Natural killer cell (primary cell): ENCODE measurements around the gene CST7. TPM values are rescaled to one million over a fixed set of nuclear protein-coding genes. Genes with fewer than 3 reads are reported as not detected.
A peak's percentile ranks its signal among the peaks of the same experiment; 100 is the strongest.
"Not testable (repeated sequence)": the region's sequence is repeated elsewhere in the genome, so short reads cannot be mapped to it uniquely, and the experiment has no call there.

Experiments used
- ATAC-seq, 3 donors: fragments of 150-1000 bp in 2 of 3; fragments of 200-7000 bp in 1 of 3; cut with Tn5 transposase; 1 replicate in 1 of 3; 2 replicates in 2 of 3; pipeline ENCODE4 v1.10.0; 2021; ENCODE audit warnings: mild to moderate bottlenecking in 2 of 3, moderate library complexity in 2 of 3
- DNase-seq, 2 donors: peaks; one replicate each; pipeline versions ENCODE4 v3.0.0 to v3.0.0-alpha.2; 2013 to 2021; ENCODE audit warnings: mixed read lengths in 1 of 2
- H3K27ac ChIP-seq: one replicate; pipeline ENCODE4 v1.5.1; 2013; ENCODE audit warnings: mild to moderate bottlenecking, low read length
- H3K27me3 ChIP-seq: one replicate; pipeline ENCODE4 v1.6.1; 2013; ENCODE audit warnings: low read length; ENCODE audit not compliant: control insufficient read depth, insufficient read depth
- H3K36me3 ChIP-seq: one replicate; pipeline ENCODE4 v1.6.1; 2013; ENCODE audit warnings: low read length; ENCODE audit not compliant: control insufficient read depth, insufficient read depth
- H3K4me1 ChIP-seq: one replicate; pipeline ENCODE4 v1.6.1; 2013; ENCODE audit warnings: low read length; ENCODE audit not compliant: control insufficient read depth, insufficient read depth
- H3K4me3 ChIP-seq: one replicate; pipeline ENCODE4 v1.5.1; 2013; ENCODE audit warnings: low read length
- H3K9me3 ChIP-seq: one replicate; pipeline ENCODE4 v1.6.1; 2013; ENCODE audit warnings: low read length; ENCODE audit not compliant: control insufficient read depth, insufficient read depth
- H3K27ac Mint-ChIP-seq, 2 donors: one replicate each; pipeline ENCODE4 v1.8.0; 2022; ENCODE audit warnings: mild to moderate bottlenecking in 2 of 2, mixed read lengths in 2 of 2, moderate library complexity in 1 of 2
- H3K27me3 Mint-ChIP-seq, 2 donors: one replicate each; pipeline ENCODE4 v1.8.0; 2022; ENCODE audit warnings: low read depth in 2 of 2, mixed read lengths in 2 of 2
- H3K36me3 Mint-ChIP-seq: one replicate; pipeline ENCODE4 v1.8.0; 2022; ENCODE audit warnings: mixed read lengths
- H3K4me1 Mint-ChIP-seq, 2 donors: one replicate each; pipeline ENCODE4 v1.8.0; 2022; ENCODE audit warnings: mixed read lengths in 2 of 2
- H3K4me3 Mint-ChIP-seq: one replicate; pipeline ENCODE4 v1.8.0; 2022; ENCODE audit warnings: mild to moderate bottlenecking, moderate library complexity, mixed read lengths
- H3K9me3 Mint-ChIP-seq, 2 donors: one replicate each; pipeline ENCODE4 v1.8.0; 2022; ENCODE audit warnings: mixed read lengths in 2 of 2
- CTCF ChIP-seq: fragments of 200-600 bp; IDR thresholded peaks from one replicate; pipeline ENCODE4 v1.8.0; 2022; ENCODE audit warnings: antibody characterized with exemption
- WGBS: methylation state at CpG from one replicate; pipeline ENCODE4 v1.1.7; 2013; ENCODE audit warnings: missing lambda C conversion rate; ENCODE audit not compliant: insufficient coverage; 5-methylcytosine and 5-hydroxymethylcytosine counted together
- intact Hi-C: fragments of 100-400 bp; cut with micrococcal nuclease; formaldehyde crosslinking; loops from one replicate; pipeline ENCODE4 v1.14.2; 2022
- total RNA-seq, 4 donors: library from RNA; stranded (reverse); fragments of 120-200 nt in 1 of 4; gene quantifications; one replicate each; pipeline versions ENCODE4 v1.2.3 to v1.2.4, GENCODE V29; 2013 to 2022

The CST7 gene
- total RNA-seq, 3 donors from 2014 or later (not counting 1 experiment from before 2014, with no cell fraction given): 590 to 700 (median 619) TPM

GRCh38 chr20:24929867-24930723 lies 19.0 kb upstream of the CST7 start:
- H3K36me3 Mint-ChIP-seq, H3K27me3 ChIP-seq, H3K36me3 ChIP-seq, H3K9me3 ChIP-seq, H3K9me3 Mint-ChIP-seq, H3K27me3 Mint-ChIP-seq, H3K4me3 ChIP-seq: not testable (repeated sequence)
- Mint-ChIP-seq H3K27ac (peak overlapping the region; percentile 88 to 89), H3K4me1 (peaks cover 36 to 43% of the 10 kb centered on the region in 2 donors), H3K4me3 (peak overlapping the region; percentile 79)
- intact Hi-C loops: loop anchor here (1.0 to 5.0 kb wide), 3 partner anchors 31 to 127 kb away; partner anchors contain the start of genes ACSS1 and APMAP
- Histone ChIP-seq H3K4me1 (peaks cover 34% of the 10 kb centered on the region), H3K27ac (peak overlapping the region; percentile 76)
- ATAC-seq (peak in 2 of 3 donors; percentile 61 to 88), DNase-seq (peak; percentile 49 to 67)
- WGBS: 54% methylated on average over 13 of the region's 13 CpGs

DNA sequence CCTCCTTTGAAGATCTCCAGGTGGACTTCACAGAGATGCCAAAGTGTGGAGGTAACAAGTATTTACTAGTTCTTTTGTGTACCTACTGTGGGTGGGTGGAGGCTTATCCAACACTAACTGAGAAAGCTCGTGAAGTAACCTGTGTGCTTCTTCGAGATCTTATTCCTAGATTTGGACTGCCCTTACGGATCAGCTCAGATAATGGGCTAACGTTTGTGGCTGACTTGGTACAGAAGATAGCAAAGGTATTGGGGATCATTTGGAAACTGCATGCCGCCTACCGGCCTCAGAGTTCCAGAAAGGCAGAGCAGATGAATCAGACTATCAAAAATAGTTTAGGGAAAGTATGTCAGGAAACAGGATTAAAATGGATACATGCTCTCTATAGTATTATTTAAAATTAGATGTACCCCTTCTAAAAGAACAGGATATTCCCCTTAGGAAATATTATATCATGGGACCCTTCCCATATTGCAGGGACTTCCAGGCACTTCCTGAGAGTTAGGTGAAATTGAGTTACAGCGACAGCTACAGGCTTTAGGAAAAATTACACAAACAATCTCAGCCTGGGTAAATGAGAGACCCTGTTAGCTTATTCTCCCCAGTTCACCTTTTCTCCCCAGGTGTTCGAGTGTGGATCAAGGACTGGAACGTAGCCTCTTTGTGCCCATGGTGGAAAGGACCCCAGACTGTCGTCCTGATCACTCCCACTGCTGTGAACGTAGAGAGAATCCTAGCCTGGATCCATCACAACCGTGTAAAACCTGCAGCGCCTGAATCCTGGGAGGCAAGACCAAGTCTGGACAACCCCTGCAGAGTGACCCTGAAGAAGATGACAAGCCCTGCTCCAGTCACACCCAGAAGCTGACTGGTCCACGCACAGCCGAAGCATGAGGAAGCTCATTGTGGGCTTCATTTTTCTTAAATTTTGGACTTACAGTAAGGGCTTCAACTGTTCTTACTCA lies 18.1 kb upstream of the CST7 start:
- peak overlapping the region; percentile 76 for H3K27ac ChIP-seq
- H3K27me3 Mint-ChIP-seq, H3K27me3 ChIP-seq, H3K36me3 Mint-ChIP-seq, H3K4me3 ChIP-seq, ATAC-seq, DNase-seq, H3K9me3 ChIP-seq, H3K36me3 ChIP-seq, H3K9me3 Mint-ChIP-seq: not testable (repeated sequence)
- peak overlapping the region; percentile 79 for H3K4me3 Mint-ChIP-seq
- H3K4me1 Mint-ChIP-seq: peaks cover 36 to 43% of the 10 kb centered on the region in 2 donors
- H3K4me1 ChIP-seq: peaks cover 34% of the 10 kb centered on the region
- H3K27ac Mint-ChIP-seq: peak overlapping the region; percentile 88 to 89
- intact Hi-C loops: loop anchor here (1.0 to 5.0 kb wide), 4 partner anchors 18 to 126 kb away; partner anchors contain the start of genes ACSS1, APMAP and CST7
- 71% methylated on average over 15 of the region's 15 CpGs for WGBS
- TF ChIP-seq CTCF: peak; percentile 48

DNA sequence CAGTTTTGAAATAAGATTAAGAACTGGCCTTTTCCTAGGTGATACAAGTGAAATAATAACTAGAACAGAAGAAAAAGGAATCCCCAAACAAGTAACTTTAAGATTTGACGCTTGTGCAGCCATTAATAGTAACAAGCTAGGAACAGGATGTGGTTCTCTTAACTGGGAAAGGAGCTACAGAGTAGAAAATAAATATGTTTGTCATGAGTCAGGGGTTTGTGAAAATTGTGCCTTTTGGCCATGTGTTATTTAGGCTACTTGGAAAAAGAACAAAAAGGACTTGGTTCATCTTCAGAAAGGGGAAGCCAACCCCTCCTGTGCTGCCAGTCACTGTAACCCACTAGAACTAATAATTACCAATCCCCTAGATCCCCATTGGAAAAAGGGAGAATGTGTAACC lies 17.2 kb upstream of the CST7 start:
- H3K4me3 ChIP-seq, ATAC-seq, H3K36me3 Mint-ChIP-seq, H3K9me3 Mint-ChIP-seq, H3K36me3 ChIP-seq, H3K27me3 ChIP-seq, H3K27me3 Mint-ChIP-seq, H3K9me3 ChIP-seq: not testable (repeated sequence)
- Mint-ChIP-seq H3K4me3 (peak overlapping the region; percentile 79), H3K27ac (peak overlapping the region; percentile 88 to 89), H3K4me1 (peaks cover 36 to 43% of the 10 kb centered on the region in 2 donors)
- 11% methylated on average over 1 of the region's 1 CpG for WGBS
- H3K27ac ChIP-seq: peak overlapping the region; percentile 75
- H3K4me1 ChIP-seq: peaks cover 34% of the 10 kb centered on the region
- intact Hi-C loops: loop anchor here (1.0 to 5.0 kb wide), 3 partner anchors 17 to 125 kb away; partner anchors contain the start of genes ACSS1 and CST7
- DNase-seq: peak in 1 of 2 donors; percentile 30

GRCh38 chr20:24933266-24933908 lies 15.7 kb upstream of the CST7 start:
- H3K9me3 Mint-ChIP-seq: no peaks in the 10 kb centered on the region
- H3K4me3 Mint-ChIP-seq: no peak overlapping the region
- H3K4me1 Mint-ChIP-seq: peaks cover 41 to 46% of the 10 kb centered on the region in 2 donors
- H3K27ac ChIP-seq: no peak overlapping the region
- H3K27me3 Mint-ChIP-seq: peaks cover 0 to 2% of the 10 kb centered on the region in 2 donors
- whole genome bisulfite sequencing: 86% methylated on average over 7 of the region's 7 CpGs
- H3K4me1 ChIP-seq: peaks cover 34% of the 10 kb centered on the region
- H3K9me3 ChIP-seq: no peaks in the 10 kb centered on the region
- H3K4me3 ChIP-seq: no peak overlapping the region
- TF ChIP-seq CTCF: no peak
- DNase-seq (no peak), ATAC-seq (no peak)
- no peaks in the 10 kb centered on the region for H3K36me3 Mint-ChIP-seq
- no peaks in the 10 kb centered on the region for H3K36me3 ChIP-seq
- H3K27ac Mint-ChIP-seq: peak overlapping the region; percentile 88 to 89
- no peaks in the 10 kb centered on the region for H3K27me3 ChIP-seq
- intact Hi-C loops: loop anchor here (5.0 kb wide), 1 partner anchor 124 kb away; the partner anchor contains the start of gene ACSS1
